ENCODE data around the gene ANKRD40.
"Not testable (repeated sequence)": the region's sequence is repeated elsewhere in the genome, so short reads cannot be mapped to it uniquely, and the experiment has no call there.

ANKRD40 gene

DNA sequence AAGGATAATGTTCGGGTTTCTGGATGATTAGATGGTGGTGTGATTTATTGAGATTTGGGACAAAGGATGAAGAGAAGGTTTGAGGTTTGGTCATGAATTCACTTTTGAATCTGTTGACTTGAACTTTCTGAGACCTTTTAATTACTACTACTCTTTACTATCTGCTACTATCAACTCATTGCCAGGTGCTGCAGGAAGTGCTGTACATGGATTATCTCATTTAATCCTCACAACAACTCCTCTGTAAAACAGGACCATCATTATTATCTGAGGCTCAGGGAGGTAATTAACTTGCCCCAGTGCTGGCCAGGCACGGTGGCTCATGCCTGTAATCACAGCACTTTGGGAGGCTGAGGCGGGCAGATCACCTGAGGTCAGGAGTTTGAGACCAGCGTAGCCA, 2.9 kb upstream of the ANKRD40 start:
- no peak for DNase-seq

GRCh38 chr17:50710025-50710424, 2.3 kb upstream of the ANKRD40 start:
- no peak for DNase-seq

GRCh38 chr17:50709053-50709452, 1.3 kb upstream of the ANKRD40 start:
- DNase-seq = not testable (repeated sequence)

DNA sequence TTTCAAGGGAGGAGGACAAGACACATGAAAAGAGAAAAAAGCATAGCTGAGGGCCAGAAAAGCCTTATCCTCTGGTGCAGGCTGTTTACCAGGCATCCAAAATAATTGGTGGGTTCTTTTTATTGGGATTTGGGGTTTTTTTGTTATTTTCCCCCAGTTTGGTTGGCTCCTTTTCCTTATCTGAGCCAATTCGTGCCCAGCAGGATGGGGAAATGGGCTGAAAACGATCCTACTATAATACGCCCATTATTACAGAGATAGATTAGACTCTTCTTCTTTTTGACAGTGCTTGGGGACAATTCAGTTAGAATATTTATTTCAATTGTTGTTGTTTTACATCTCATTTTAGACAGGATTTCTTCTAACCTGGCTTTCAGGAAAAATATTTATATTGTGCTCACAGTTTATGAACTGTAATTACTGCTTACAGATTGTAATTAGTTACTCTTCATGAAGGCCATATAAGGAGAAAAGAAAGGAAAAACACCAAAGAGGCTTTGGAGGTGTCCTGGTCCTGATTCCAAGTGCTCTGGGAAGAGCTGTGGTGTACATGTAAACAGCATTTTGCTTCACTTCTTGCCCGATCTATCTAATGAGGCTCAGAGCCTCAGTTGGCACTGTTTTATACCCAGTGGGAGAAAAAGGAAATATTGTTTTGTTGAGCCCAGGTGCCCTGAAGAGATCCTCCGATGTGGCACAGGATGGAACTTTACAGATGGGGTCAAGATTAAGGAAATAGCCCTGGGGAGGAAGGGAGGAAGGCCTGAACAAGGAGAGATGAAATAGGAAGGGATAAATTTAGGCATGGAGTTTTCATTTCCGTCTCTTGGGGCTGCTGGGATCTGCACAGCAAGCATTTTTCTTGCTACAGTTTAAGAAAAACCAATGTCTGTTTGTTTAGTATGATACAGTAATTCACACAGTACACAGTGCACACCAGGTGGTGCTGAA, 611 bp upstream of the ANKRD40 start:
- no peak for DNase-seq

GRCh38 chr17:50703162-50703561, 4.6 kb downstream of the ANKRD40 start:
- DNase-seq = no peak

- DNase-seq = no peak
These were observed 8.3 kb downstream of the ANKRD40 start for GRCh38 chr17:50699410-50699809.

GRCh38 chr17:50697663-50698272, 9.9 kb downstream of the ANKRD40 start:
- no peak for DNase-seq

GRCh38 chr17:50697062-50697461, 10.7 kb downstream of the ANKRD40 start:
- DNase-seq = no peak

DNA sequence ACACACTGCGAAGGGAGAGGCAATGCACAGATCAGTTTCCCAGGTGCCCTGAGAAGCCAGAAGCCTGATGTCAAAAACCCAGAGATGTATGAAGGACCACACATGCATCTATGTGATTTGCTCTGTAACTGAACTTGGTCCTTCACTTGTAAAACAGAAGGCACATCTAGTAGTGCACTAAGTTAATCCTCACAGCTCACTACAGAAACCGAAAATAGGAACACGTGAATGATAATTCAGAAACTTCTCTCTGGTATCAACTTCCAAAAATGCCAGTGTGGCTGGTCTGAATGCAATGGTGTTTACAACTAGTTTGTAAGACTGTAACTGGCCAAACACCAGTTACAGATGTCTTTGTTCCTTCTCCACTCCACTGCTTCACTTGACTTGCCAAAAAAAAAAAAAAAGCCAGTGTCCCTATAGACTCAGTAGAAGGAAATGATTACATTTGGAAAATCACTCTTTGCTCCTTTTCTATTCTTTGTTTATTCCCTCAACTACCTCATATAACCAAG, 11.3 kb downstream of the ANKRD40 start:
- no peak for DNase-seq

DNA sequence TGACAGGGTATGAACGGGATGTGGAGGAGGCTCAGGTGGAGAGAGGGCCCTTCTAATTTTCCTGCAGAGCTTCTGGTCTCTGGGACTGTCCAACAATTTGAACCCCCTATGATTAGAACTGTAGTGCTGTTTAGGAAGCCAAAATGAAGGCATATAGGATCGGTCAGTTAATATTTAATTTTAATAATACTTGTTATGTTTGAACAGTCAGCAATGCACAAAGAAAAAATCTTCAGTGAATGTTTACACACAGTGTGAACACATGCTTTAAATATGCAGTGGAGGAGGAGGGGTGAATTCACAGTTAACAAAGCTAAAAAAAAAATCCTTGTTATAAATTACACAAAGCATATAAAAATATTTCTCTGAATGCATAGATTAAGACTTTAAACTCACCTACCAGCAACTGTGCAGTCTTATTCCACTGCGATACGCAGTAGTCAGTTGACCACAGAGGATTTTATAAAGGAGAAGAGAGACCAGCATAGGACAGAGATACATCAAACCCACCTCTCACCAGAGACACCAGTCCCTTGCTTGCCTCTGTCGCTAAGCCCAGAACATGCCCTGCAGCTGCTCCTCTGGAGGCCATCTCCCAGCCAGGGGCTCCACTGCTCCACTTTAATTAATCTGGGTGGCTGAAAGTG, 14.6 kb downstream of the ANKRD40 start:
- DNase-seq = no peak

DNA sequence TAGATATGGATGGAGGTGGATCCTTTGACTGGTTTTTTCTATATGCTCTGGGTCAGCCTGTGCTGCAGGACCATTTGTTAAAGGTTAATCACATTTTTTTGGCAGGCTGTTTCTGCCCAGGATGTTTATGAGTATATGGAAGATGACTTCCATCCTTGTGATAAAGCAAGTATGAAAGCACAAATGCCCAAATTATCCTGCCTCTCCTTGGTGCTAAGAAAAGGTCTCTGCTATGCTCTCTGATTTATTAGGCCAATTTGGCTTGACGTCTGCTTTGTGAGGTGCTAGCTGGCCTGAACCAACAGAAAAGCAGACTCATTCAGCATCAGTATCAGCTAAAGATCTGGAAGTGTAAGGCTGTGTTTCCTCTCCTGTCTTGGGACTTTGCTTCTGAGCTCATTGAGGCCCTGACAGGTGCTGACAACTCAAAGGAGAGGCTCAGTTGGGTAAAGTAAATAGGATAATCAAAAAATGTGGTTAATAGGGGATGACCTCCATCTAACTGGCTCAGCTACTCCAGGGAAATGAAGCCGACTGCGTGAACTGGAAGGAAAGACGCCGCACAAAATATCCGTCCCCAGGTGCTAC, 15.2 kb downstream of the ANKRD40 start:
- DNase-seq = no peak

DNA sequence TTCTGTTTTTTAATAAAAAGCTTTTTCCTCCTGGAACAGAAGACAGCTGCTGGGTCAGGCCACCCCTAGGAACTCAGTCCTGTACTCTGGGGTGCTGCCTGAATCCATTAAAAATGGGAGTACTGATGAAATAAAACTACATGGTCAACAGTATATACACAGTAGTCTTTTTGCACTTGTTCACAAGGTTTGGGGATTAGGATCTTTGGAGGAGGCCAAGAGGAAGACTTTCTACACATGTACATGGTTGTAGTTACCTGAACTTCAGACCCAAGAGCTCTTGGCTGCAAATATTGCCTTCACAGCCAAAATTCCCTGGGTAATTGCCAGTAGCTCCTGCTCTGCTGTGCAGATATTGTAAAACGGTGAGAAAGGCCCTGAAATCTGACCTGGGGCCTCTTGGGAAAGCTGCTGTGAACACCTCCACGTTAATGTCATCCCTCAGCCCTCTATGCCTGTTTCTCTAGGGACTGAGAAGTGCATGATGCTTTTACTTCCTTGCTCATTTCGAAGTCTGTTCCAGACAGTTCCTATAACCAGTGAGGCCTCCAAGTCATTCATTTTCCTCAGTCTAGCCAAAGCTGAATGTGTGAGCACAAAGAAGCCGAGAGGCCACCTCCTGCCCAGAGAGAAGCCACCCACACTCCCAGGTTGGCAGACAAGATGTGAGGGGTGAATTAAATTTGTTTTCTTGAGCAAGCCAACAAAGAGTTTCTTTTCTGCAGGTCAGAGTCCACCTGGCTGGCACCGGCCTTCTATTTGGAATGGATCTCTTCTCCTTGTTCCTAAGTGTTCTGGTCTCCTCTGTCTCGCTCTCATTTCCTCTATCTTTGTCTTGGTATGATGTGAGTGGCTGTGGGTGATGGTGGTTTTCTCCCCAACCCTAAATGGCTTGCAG, 15.9 kb downstream of the ANKRD40 start:
- no peak for DNase-seq

- no peak for DNase-seq
These were observed 16.7 kb downstream of the ANKRD40 start for GRCh38 chr17:50690887-50691549.

GRCh38 chr17:50689956-50690886, 17.5 kb downstream of the ANKRD40 start:
- no peak for DNase-seq

GRCh38 chr17:50689251-50689650, 18.5 kb downstream of the ANKRD40 start:
- no peak for DNase-seq

GRCh38 chr17:50688245-50688644, 19.5 kb downstream of the ANKRD40 start:
- DNase-seq = no peak

GRCh38 chr17:50687200-50688066, 20.3 kb downstream of the ANKRD40 start:
- no peak for DNase-seq

DNA sequence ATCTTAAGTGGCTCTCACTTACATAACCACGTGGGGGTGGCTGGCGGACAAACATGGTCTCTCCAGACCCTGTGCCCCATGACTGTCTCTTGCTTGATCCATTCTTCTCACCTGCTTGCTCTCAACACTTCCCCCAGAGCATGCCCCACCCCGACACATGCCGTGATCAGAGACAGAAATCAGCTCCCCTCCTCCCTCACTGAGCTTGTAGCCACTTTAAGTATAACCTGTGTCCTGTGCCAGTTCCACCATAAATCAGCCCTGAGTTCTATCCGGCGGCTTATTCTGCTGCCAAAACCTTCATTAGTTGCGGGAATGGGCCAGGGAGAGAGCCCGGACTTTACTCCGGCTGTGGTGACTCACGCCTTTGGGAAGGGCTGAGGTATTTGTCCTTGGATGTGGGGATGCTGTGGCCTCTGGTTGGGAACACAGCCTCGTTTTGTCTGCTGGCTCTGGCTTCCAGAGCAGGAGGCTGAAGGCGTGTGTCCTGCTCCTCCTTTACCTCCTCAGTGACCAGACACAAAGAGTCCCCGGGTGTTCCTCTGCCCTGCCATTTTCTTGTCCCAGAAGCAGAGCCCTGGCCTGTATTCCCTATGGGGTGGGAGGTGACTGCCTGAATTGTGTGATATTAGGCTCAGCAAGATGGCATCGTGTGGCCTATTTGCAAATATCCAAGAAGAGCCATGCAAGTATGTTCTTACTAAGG, 21.1 kb downstream of the ANKRD40 start:
- DNase-seq = no peak
